ENCODE results near the gene SERTM1.

DNA sequence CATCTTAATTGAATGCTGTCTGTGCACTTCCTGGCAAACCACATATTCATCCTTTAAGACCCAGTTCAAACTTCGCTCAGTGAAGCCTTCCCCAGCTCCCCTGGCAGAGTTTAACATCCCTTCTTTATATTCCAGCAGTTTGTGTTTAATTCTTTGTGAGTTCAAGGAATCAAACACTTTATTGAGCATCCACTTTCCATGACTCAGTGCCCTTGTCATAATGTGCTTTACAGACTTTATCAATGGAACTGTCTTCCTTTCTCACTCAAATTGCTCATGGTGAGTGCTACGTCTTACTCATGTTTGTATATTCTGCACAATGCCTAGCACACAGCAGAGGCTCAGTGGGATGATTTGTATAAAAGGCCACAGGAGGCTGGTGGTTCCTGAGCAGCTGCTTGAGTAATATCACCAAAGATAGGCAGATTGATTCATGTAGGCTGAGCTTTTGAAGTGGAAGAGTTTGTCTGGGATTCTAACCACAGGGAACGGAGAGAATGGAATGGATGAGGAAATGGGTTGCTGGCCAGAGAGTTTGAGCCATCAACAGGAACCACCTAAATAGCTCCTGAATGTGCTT is 44.2 kb downstream of the SERTM1 start:
- TF ChIP-seq, protein P1, sequence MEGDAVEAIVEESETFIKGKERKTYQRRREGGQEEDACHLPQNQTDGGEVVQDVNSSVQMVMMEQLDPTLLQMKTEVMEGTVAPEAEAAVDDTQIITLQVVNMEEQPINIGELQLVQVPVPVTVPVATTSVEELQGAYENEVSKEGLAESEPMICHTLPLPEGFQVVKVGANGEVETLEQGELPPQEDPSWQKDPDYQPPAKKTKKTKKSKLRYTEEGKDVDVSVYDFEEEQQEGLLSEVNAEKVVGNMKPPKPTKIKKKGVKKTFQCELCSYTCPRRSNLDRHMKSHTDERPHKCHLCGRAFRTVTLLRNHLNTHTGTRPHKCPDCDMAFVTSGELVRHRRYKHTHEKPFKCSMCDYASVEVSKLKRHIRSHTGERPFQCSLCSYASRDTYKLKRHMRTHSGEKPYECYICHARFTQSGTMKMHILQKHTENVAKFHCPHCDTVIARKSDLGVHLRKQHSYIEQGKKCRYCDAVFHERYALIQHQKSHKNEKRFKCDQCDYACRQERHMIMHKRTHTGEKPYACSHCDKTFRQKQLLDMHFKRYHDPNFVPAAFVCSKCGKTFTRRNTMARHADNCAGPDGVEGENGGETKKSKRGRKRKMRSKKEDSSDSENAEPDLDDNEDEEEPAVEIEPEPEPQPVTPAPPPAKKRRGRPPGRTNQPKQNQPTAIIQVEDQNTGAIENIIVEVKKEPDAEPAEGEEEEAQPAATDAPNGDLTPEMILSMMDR (IDR thresholded peaks at IDR 0.05), result no peak
- no peak for TF ChIP-seq POLR2A (IDR thresholded peaks at IDR 0.05)

Measured in heart left ventricle (tissue), 13 donors.